Body of pancreas (tissue), 4 donors: ENCODE data around the gene IPO11.

Experiments
- CTCF ChIP-seq, 7 experiments: fragments of 450-650 bp in 4 of 7; fragments of 200-600 bp in 3 of 7; sonication (generic) in 3 of 7; IDR thresholded peaks; one replicate each; pipeline ENCODE4 v1.5.1; 2016 to 2019; ENCODE audit warnings: antibody characterized with exemption in 7 of 7
- POLR2A ChIP-seq, 3 donors: fragments of 450-650 bp; IDR thresholded peaks; one replicate each; pipeline ENCODE4 v1.6.1; 2016; ENCODE audit warnings: antibody characterized with exemption in 3 of 3, mild to moderate bottlenecking in 2 of 3

GRCh38 chr5:62369039-62369438, 43.5 kb upstream of the IPO11 start:
- TF ChIP-seq POLR2A (IDR thresholded peaks at IDR 0.05) (no peak), CTCF (IDR thresholded peaks at IDR 0.05) (no peak)
